ENCODE data around the gene TULP4.

Gene TULP4

GRCh38 chr6:158508450-158508849 lies 196.2 kb downstream of the TULP4 start:
- CTCF ChIA-PET: no interaction called here
- POLR2A ChIA-PET (ENCODE audit: low non-redundant PET): no interaction called here
- no peak for DNase-seq (ENCODE audit: low spot score)
- TF ChIP-seq, protein P1, sequence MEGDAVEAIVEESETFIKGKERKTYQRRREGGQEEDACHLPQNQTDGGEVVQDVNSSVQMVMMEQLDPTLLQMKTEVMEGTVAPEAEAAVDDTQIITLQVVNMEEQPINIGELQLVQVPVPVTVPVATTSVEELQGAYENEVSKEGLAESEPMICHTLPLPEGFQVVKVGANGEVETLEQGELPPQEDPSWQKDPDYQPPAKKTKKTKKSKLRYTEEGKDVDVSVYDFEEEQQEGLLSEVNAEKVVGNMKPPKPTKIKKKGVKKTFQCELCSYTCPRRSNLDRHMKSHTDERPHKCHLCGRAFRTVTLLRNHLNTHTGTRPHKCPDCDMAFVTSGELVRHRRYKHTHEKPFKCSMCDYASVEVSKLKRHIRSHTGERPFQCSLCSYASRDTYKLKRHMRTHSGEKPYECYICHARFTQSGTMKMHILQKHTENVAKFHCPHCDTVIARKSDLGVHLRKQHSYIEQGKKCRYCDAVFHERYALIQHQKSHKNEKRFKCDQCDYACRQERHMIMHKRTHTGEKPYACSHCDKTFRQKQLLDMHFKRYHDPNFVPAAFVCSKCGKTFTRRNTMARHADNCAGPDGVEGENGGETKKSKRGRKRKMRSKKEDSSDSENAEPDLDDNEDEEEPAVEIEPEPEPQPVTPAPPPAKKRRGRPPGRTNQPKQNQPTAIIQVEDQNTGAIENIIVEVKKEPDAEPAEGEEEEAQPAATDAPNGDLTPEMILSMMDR (conservative IDR thresholded peaks at IDR 0.05; ENCODE audit: low read depth): no peak
- no peak overlapping the region for H3K27ac ChIP-seq

DNA sequence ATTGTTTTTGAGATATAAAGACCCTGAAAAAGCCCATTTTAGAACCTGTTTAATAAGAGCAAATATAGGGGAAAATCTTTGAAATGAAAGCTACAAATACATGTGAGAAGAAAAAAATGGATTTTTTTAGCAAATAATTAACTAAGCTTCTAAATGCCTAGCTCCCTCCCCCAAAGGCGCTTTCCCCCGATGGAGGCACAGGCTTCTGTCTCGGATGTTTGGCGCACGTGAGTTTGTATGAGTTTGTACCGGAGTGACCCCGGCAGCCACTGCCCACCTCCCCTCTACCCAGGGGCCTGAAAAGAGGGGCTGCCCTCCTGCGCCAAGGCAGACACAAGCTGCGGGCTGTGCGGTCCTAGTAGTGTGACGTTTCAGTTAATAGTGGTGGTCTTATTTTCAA lies 197.2 kb downstream of the TULP4 start:
- ChIA-PET POLR2A (ENCODE audit: low non-redundant PET) (no interaction called here), CTCF (interaction anchor here (0.5 to 1.1 kb wide), 3 partner anchors 27 to 671 kb away, joined by 3 to 6 read pairs (median 5); no protein-coding TSS in a partner anchor)
- DNase-seq (ENCODE audit: low spot score): no peak
- TF ChIP-seq, protein P1 (conservative IDR thresholded peaks at IDR 0.05; ENCODE audit: low read depth): no peak
- no peak overlapping the region for H3K27ac ChIP-seq

DNA sequence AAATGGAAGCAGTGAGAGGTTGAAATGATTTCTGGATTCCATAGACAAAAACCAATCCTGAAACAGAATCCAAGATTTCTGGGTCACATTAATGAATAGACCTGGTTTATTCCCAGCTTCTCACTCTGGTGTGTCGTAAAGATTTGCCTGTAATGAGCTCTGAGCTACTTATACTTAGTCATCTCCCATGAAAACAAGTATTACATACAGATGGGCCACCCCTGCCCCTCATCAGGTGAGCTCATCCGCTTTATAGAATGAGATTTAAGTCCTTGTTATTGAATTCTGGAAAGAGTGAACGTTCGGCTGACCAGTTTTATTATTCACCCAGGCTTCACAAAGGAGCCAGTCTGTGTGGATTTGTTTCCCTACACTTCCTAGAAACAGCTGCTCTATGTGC lies 200.5 kb downstream of the TULP4 start:
- POLR2A ChIA-PET (ENCODE audit: low non-redundant PET): no interaction called here

GRCh38 chr6:158514176-158514575 lies 201.9 kb downstream of the TULP4 start:
- CTCF ChIA-PET: no interaction called here
- POLR2A ChIA-PET (ENCODE audit: low non-redundant PET): no interaction called here
- no peak for DNase-seq (ENCODE audit: low spot score)
- TF ChIP-seq, protein P1 (conservative IDR thresholded peaks at IDR 0.05; ENCODE audit: low read depth): no peak
- no peak overlapping the region for H3K27ac ChIP-seq

More for the DNA sequence above, 200.5 kb downstream of the TULP4 start:
- DNase-seq (ENCODE audit: low spot score): no peak
- TF ChIP-seq, protein P1 (conservative IDR thresholded peaks at IDR 0.05; ENCODE audit: low read depth): no peak
- CTCF ChIA-PET: no interaction called here
- H3K27ac ChIP-seq: no peak overlapping the region

- CTCF ChIA-PET: no interaction called here
- H3K27ac ChIP-seq: no peak overlapping the region
- POLR2A ChIA-PET (ENCODE audit: low non-redundant PET): no interaction called here
- DNase-seq (ENCODE audit: low spot score): no peak
- TF ChIP-seq, protein P1 (conservative IDR thresholded peaks at IDR 0.05; ENCODE audit: low read depth): no peak
Measured at GRCh38 chr6:158514991-158515390, 202.7 kb downstream of the TULP4 start.

- POLR2A ChIA-PET (ENCODE audit: low non-redundant PET): no interaction called here
- no peak for DNase-seq (ENCODE audit: low spot score)
- H3K27ac ChIP-seq: no peak overlapping the region
- CTCF ChIA-PET: no interaction called here
- TF ChIP-seq, protein P1 (conservative IDR thresholded peaks at IDR 0.05; ENCODE audit: low read depth): no peak
Measured at GRCh38 chr6:158516098-158516497, 203.8 kb downstream of the TULP4 start.

- no peak for DNase-seq (ENCODE audit: low spot score)
- POLR2A ChIA-PET (ENCODE audit: low non-redundant PET): no interaction called here
- TF ChIP-seq, protein P1 (conservative IDR thresholded peaks at IDR 0.05; ENCODE audit: low read depth): no peak
- H3K27ac ChIP-seq: no peak overlapping the region
- CTCF ChIA-PET: no interaction called here
Measured at GRCh38 chr6:158517038-158517437, 204.8 kb downstream of the TULP4 start.
